PC-9 (cell line): Measurements from ENCODE around the gene ESR2. TPM values are rescaled to one million over a fixed set of nuclear protein-coding genes. Genes with fewer than 3 reads are reported as not detected.

Experiments
- BruUV-seq: library from RNA; stranded (reverse); fragments of 400-500 nt; replicated peaks from 2 replicates; lab custom pipeline; 2021; lab: Mats Ljungman, UMichigan
- CTCF ChIA-PET: fragments of 300-600 bp; sonication (Branson Sonifier 250); formaldehyde crosslinking; loops from one replicate; lab custom pipeline; 2022; ENCODE audit warnings: antibody characterized with exemption; lab: Charles Lee
- POLR2A ChIA-PET: fragments of 300-600 bp; sonication (Branson Sonifier 250); formaldehyde crosslinking; loops from one replicate; lab custom pipeline; 2022; ENCODE audit warnings: antibody characterized with exemption; ENCODE audit not compliant: unreplicated experiment; lab: Charles Lee
- DNase-seq, 2 experiments: peaks; one replicate each; pipeline versions ENCODE4 v3.0.0 to v3.0.0-alpha.2; 2015 to 2022; ENCODE audit warnings: mixed read lengths in 1 of 2
- H2AFZ ChIP-seq: fragments of 200-600 bp; sonication (generic); 2 replicates; pipeline ENCODE4 v1.8.1; 2017; ENCODE audit warnings: antibody characterized with exemption
- H3F3A ChIP-seq: fragments of 200-600 bp; sonication (generic); 2 replicates; pipeline ENCODE4 v1.8.1; 2017; ENCODE audit warnings: antibody characterized with exemption, mild to moderate bottlenecking, low read depth; ENCODE audit not compliant: insufficient read depth
- H3K27ac ChIP-seq: fragments of 200-600 bp; sonication (generic); 2 replicates; pipeline ENCODE4 v1.6.1; 2016; ENCODE audit warnings: mixed run types
- H3K27me3 ChIP-seq: fragments of 200-600 bp; sonication (generic); 2 replicates; pipeline ENCODE4 v1.6.1; 2016; ENCODE audit warnings: low read depth, mixed run types; ENCODE audit not compliant: insufficient read depth
- H3K36me3 ChIP-seq: fragments of 200-600 bp; sonication (generic); 2 replicates; pipeline ENCODE4 v1.6.1; 2016; ENCODE audit warnings: low read depth, mixed run types
- H3K4me1 ChIP-seq: fragments of 200-600 bp; sonication (generic); replicated peaks from 2 replicates; pipeline ENCODE4 v1.6.1; 2016; ENCODE audit warnings: mixed run types; ENCODE audit not compliant: insufficient read depth
- H3K4me2 ChIP-seq: fragments of 200-600 bp; sonication (generic); 2 replicates; pipeline ENCODE4 v1.6.1; 2017; ENCODE audit warnings: mixed run types
- H3K4me3 ChIP-seq: fragments of 200-600 bp; sonication (generic); 2 replicates; pipeline ENCODE4 v1.6.1; 2016; ENCODE audit warnings: mixed run types
- H3K79me2 ChIP-seq: fragments of 200-600 bp; sonication (generic); 2 replicates; pipeline ENCODE4 v1.6.1; 2017; ENCODE audit warnings: low read depth, mixed run types
- H3K9me2 ChIP-seq: fragments of 200-600 bp; sonication (generic); 2 replicates; pipeline ENCODE4 v1.8.1; 2017; ENCODE audit warnings: mild to moderate bottlenecking; ENCODE audit not compliant: insufficient read depth
- H3K9me3 ChIP-seq: fragments of 200-600 bp; sonication (generic); 2 replicates; pipeline ENCODE4 v1.8.1; 2016; ENCODE audit warnings: low read depth; ENCODE audit not compliant: insufficient read depth
- H4K20me1 ChIP-seq: fragments of 200-600 bp; sonication (generic); 2 replicates; pipeline ENCODE4 v1.8.1; 2017; ENCODE audit not compliant: insufficient read depth
- CTCF ChIP-seq: fragments of 200-600 bp; sonication (generic); conservative IDR thresholded peaks from 2 replicates; pipeline ENCODE4 v1.6.1; 2017; ENCODE audit warnings: mixed run types, antibody characterized with exemption, mild to moderate bottlenecking, moderate library complexity
- EZH2 ChIP-seq: fragments of 200-600 bp; sonication (generic); IDR thresholded peaks from 2 replicates; pipeline ENCODE4 v1.8.0; 2017; ENCODE audit warnings: antibody characterized with exemption, low read depth
- intact Hi-C: fragments of 100-400 bp; cut with micrococcal nuclease; formaldehyde crosslinking; loops from one replicate; pipeline ENCODE4 v1.10.0; 2022; ENCODE audit not compliant: unreplicated experiment
- total RNA-seq: library from RNA; stranded (reverse); gene quantifications from 2 replicates; pipeline ENCODE4 v1.2.3, GENCODE V29; 2021

ESR2 gene
- total RNA-seq, 1 experiment from 2014 or later: 0.20 TPM

GRCh38 chr14:64220056-64220455 lies 74.1 kb downstream of the ESR2 start:
- H3K9me3 ChIP-seq: no peaks in the 10 kb centered on the region
- intact Hi-C loops: no loop called here
- POLR2A ChIA-PET: no interaction called here

GRCh38 chr14:64218344-64219240 lies 75.6 kb downstream of the ESR2 start:
- no peaks in the 10 kb centered on the region for H3K79me2 ChIP-seq
- BruUV-seq: no TSS peak
- no peak overlapping the region for H3K4me3 ChIP-seq
- H3K9me2 ChIP-seq: no peaks in the 10 kb centered on the region
- H3K27ac ChIP-seq: no peak overlapping the region
- H2AFZ ChIP-seq: no peak overlapping the region
- no peaks in the 10 kb centered on the region for H3K27me3 ChIP-seq
- CTCF ChIA-PET: no interaction called here
- intact Hi-C loops: no loop called here
- no peak for DNase-seq
- H4K20me1 ChIP-seq: no peaks in the 10 kb centered on the region
- no peak overlapping the region for H3K4me2 ChIP-seq
- TF ChIP-seq EZH2 (no peak), CTCF (no peak)
- no peaks in the 10 kb centered on the region for H3F3A ChIP-seq
- POLR2A ChIA-PET: interaction anchor here (0.7 kb wide), 1 partner anchor 849 kb away, joined by 4 read pairs; no protein-coding TSS in a partner anchor
- H3K4me1 ChIP-seq: no peaks in the 10 kb centered on the region
- no peaks in the 10 kb centered on the region for H3K36me3 ChIP-seq
- no peaks in the 10 kb centered on the region for H3K9me3 ChIP-seq

More at GRCh38 chr14:64220056-64220455, 74.1 kb downstream of the ESR2 start:
- Histone ChIP-seq H3K4me3 (no peak overlapping the region), H3K27ac (no peak overlapping the region), H3K27me3 (no peaks in the 10 kb centered on the region), H3F3A (no peaks in the 10 kb centered on the region), H3K4me2 (no peak overlapping the region), H3K9me2 (no peaks in the 10 kb centered on the region), H3K4me1 (no peaks in the 10 kb centered on the region), H3K36me3 (no peaks in the 10 kb centered on the region), H2AFZ (no peak overlapping the region), H3K79me2 (no peaks in the 10 kb centered on the region), H4K20me1 (no peaks in the 10 kb centered on the region)
- CTCF ChIA-PET: no interaction called here
- no TSS peak for BruUV-seq
- DNase-seq: no peak
- TF ChIP-seq CTCF (no peak), EZH2 (no peak)

- Histone ChIP-seq H4K20me1 (no peaks in the 10 kb centered on the region), H3K36me3 (no peaks in the 10 kb centered on the region), H3F3A (no peaks in the 10 kb centered on the region), H3K4me1 (no peaks in the 10 kb centered on the region), H3K27me3 (no peaks in the 10 kb centered on the region), H3K9me3 (no peaks in the 10 kb centered on the region), H3K4me3 (no peak overlapping the region), H2AFZ (no peak overlapping the region), H3K4me2 (no peak overlapping the region), H3K79me2 (no peaks in the 10 kb centered on the region), H3K27ac (no peak overlapping the region), H3K9me2 (no peaks in the 10 kb centered on the region)
- no peak for TF ChIP-seq EZH2
- no peak for TF ChIP-seq CTCF
- intact Hi-C loops: no loop called here
- DNase-seq: no peak
- ChIA-PET POLR2A (no interaction called here), CTCF (no interaction called here)
- BruUV-seq: no TSS peak
These were observed 76.3 kb downstream of the ESR2 start for GRCh38 chr14:64217834-64218233.
